Stimulated activated CD4-positive, alpha-beta T cell treated with anti-CD3 and anti-CD28 coated beads, TNF-alpha, amount 100 ng/mL, for 24 hours (primary cell): Measurements from ENCODE around the gene SYT1.

ENCODE experiments used
- DNase-seq, 3 experiments: peaks; one replicate each; pipeline ENCODE4 v3.0.0-alpha.2; 2020; ENCODE audit warnings: low read depth in 3 of 3

SYT1 gene

GRCh38 chr12:79056775-79057174, 192.2 kb downstream of the SYT1 start:
- no peak for DNase-seq

GRCh38 chr12:79057540-79057939, 193.0 kb downstream of the SYT1 start:
- DNase-seq, result no peak

- DNase-seq, result no peak
These were observed 193.8 kb downstream of the SYT1 start for GRCh38 chr12:79058342-79058741.

GRCh38 chr12:79059557-79059956, 195.0 kb downstream of the SYT1 start:
- DNase-seq, result no peak

- no peak for DNase-seq
These were observed 198.7 kb downstream of the SYT1 start for GRCh38 chr12:79063258-79063657.

- no peak for DNase-seq
These were observed 203.4 kb downstream of the SYT1 start for GRCh38 chr12:79067977-79068376.

GRCh38 chr12:79069009-79069408, 204.4 kb downstream of the SYT1 start:
- no peak for DNase-seq

- no peak for DNase-seq
These were observed 206.9 kb downstream of the SYT1 start for GRCh38 chr12:79071498-79071897.

GRCh38 chr12:79073506-79073905, 208.9 kb downstream of the SYT1 start:
- no peak for DNase-seq

GRCh38 chr12:79082595-79082994, 218.0 kb downstream of the SYT1 start:
- no peak for DNase-seq

GRCh38 chr12:79083181-79083580, 218.6 kb downstream of the SYT1 start:
- no peak for DNase-seq

- DNase-seq, result no peak
These were observed 220.6 kb downstream of the SYT1 start for GRCh38 chr12:79085106-79085682.

GRCh38 chr12:79086541-79087296, 222.1 kb downstream of the SYT1 start:
- DNase-seq, result no peak

GRCh38 chr12:79098530-79098929, 234.0 kb downstream of the SYT1 start:
- DNase-seq, result no peak

GRCh38 chr12:79108962-79109361, 244.4 kb downstream of the SYT1 start:
- no peak for DNase-seq

GRCh38 chr12:79114896-79115295, 250.3 kb downstream of the SYT1 start:
- no peak for DNase-seq

- DNase-seq, result no peak
These were observed 251.2 kb downstream of the SYT1 start for GRCh38 chr12:79115743-79116142.

- DNase-seq, result no peak
These were observed 255.2 kb downstream of the SYT1 start for GRCh38 chr12:79119796-79120195.

- no peak for DNase-seq
These were observed 256.9 kb downstream of the SYT1 start for GRCh38 chr12:79121486-79121885.

GRCh38 chr12:79124385-79124784, 259.8 kb downstream of the SYT1 start:
- no peak for DNase-seq

- no peak for DNase-seq
These were observed 260.8 kb downstream of the SYT1 start for GRCh38 chr12:79125358-79125757.

GRCh38 chr12:79127271-79127751, 262.7 kb downstream of the SYT1 start:
- DNase-seq, result no peak

GRCh38 chr12:79128956-79129355, 264.4 kb downstream of the SYT1 start:
- DNase-seq, result no peak

- no peak for DNase-seq
These were observed 274.3 kb downstream of the SYT1 start for GRCh38 chr12:79138872-79139271.
